ENCODE data around the gene NUTM2E. TPM values are rescaled to one million over a fixed set of nuclear protein-coding genes. Genes with fewer than 3 reads are reported as not detected.
"Not testable (repeated sequence)": the region's sequence is repeated elsewhere in the genome, so short reads cannot be mapped to it uniquely, and the experiment has no call there.

Gene NUTM2E
- total RNA-seq, 1 donor from 2014 or later, result 1.4 TPM

DNA sequence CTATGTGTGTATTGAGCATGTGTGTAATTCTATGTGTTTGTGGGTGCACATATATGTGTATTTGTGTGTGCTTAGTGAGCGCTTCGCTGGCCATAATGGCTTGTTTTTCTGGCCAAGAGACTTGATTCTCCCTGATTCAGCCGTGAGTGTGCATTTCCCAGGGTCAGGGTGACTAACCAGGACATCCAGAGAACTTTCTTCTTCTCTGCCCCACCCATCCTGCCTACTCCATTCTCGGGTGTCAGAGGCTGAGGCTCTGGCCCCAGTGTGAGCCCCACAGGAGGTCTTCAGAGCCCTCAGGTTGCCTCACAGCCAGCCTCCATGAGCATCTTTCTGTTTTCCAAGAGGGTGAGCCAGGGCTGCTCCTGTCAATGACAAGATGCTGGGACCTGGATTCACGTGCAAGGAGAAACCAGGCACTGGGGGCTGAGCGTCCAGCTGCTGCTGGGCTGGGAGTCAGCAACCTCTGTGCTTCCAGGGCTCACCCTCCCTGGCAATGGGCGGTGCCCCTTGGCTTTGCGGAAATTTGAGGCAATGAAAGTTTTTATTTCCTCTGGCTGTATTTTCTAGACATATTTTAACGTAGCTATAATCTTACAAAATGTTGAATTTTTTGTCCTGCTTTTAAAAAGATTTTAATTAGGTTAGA lies 40.5 kb downstream of the NUTM2E start:
- not testable (repeated sequence) for DNase-seq (ENCODE audit: low spot score)

DNA sequence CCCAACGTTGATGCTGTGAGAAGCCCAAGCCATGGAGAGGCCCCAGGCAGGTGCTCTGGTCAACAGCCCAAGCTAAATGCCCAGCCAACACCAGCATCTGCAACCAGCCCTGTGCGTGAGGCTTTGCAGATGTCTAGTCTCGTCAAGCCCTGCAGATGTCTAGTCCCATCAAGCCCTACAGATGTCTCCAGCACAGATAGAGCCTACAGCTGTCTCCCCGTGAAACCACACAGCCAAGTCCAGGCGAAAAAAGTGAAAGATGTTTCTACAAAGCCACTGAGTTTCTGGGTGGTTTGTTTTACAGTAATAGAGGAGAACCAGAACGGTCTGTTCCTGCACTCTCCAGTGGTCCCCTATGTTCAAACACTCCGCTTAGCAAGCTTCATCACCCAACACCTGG lies 41.5 kb downstream of the NUTM2E start:
- not testable (repeated sequence) for DNase-seq (ENCODE audit: low spot score)

DNA sequence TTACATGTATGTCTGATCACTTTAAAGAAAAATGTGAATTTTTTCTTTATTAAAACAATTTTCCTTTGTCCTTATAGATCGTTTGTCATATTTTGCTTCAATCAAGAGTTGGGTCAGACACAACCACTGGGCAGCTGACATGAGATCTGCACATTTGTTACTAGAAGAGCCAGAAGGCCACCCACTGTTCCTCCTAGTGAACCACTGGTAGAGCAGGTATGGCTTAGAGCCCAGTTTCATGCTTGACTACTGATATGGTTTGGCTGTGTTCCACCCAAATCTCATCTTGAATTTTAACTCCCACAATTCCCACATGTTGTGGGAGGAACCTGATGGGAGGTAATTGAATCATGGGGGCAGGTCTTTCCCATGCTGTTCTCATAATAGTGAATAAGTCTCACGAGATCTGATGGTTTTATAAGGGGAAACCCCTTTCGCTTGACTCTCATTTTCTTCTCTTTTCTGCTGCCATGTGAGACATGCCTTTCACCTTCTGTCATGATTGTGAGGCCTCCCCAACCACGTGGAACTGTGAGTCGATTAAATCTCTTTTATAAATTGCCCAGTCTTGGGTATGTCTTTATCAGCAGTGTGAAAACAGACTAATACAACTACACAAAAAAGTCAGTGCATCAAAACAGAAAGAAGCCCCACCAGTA lies 43.0 kb downstream of the NUTM2E start:
- not testable (repeated sequence) for DNase-seq (ENCODE audit: low spot score)

DNA sequence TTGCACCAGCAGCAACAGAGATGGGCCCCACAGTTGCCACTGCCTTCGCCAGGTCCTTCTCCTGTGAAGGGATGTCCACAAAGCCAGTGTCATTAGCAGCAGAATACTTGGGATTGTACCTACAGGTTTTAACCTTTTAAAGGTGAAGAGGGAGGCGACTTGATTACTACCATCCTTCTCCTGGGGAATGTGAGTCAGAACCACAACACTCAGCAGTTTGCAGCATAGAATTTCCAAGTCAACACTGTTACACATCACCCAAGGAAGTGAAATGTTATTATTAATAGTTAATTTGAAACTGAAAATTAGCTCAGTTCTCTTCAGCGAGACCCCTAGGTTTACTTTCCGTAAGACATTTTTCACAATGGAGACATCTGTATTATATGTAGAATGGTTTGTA lies 45.2 kb downstream of the NUTM2E start:
- not testable (repeated sequence) for DNase-seq (ENCODE audit: low spot score)

Other genes starting within 250 kb of the NUTM2E start
- gene SFTPA1, start 215.8 kb upstream of the NUTM2E start, total RNA-seq (ENCODE audit: insufficient read depth, low replicate concordance), result 0.48 TPM
- 2.2 TPM for gene NUTM2B, start 123.5 kb upstream of the NUTM2E start, total RNA-seq (ENCODE audit: insufficient read depth, low replicate concordance)
- not detected for gene SFTPD, start 122.4 kb downstream of the NUTM2E start, total RNA-seq (ENCODE audit: insufficient read depth, low replicate concordance)